MCF 10A (cell line): ENCODE data around the gene CLK1. TPM values are rescaled to one million over a fixed set of nuclear protein-coding genes. Genes with fewer than 3 reads are reported as not detected.

Experiments used
- BruUV-seq: library from RNA; stranded (reverse); fragments of 400-500 nt; replicated peaks from 2 replicates; lab custom pipeline; 2021; lab: Mats Ljungman, UMichigan
- CTCF ChIA-PET: fragments of 300-600 bp; sonication (Branson Sonifier 250); formaldehyde crosslinking; extraction: SDS; loops from one replicate; lab custom pipeline; 2021; ENCODE audit warnings: antibody characterized with exemption, inconsistent platforms; lab: Yijun Ruan, JAX
- POLR2A ChIA-PET: fragments of 300-600, 350-650 bp; sonication (Branson Sonifier 250); formaldehyde crosslinking; extraction: SDS; loops from one replicate; lab custom pipeline; 2020; ENCODE audit warnings: antibody characterized with exemption, inconsistent platforms; lab: Yijun Ruan, JAX
- DNase-seq: peaks from one replicate; pipeline ENCODE4 v3.0.0-alpha.2; 2018; ENCODE audit not compliant: unreplicated experiment
- H3K27ac Mint-ChIP-seq: one replicate; pipeline ENCODE4 v1.8.0; 2022; ENCODE audit warnings: mild to moderate bottlenecking, low read depth, mixed read lengths; ENCODE audit not compliant: unreplicated experiment
- H3K27me3 Mint-ChIP-seq: one replicate; pipeline ENCODE4 v1.8.0; 2022; ENCODE audit warnings: mixed read lengths; ENCODE audit not compliant: insufficient read depth, unreplicated experiment
- H3K36me3 Mint-ChIP-seq: one replicate; pipeline ENCODE4 v1.8.0; 2022; ENCODE audit warnings: mild to moderate bottlenecking, moderate library complexity, mixed read lengths; ENCODE audit not compliant: insufficient read depth, unreplicated experiment
- H3K4me1 Mint-ChIP-seq: one replicate; pipeline ENCODE4 v1.8.0; 2022; ENCODE audit warnings: mixed read lengths; ENCODE audit not compliant: insufficient read depth, unreplicated experiment
- H3K4me3 Mint-ChIP-seq: one replicate; pipeline ENCODE4 v1.8.0; 2022; ENCODE audit warnings: mild to moderate bottlenecking, moderate library complexity, mixed read lengths; ENCODE audit not compliant: unreplicated experiment
- H3K9me3 Mint-ChIP-seq: one replicate; pipeline ENCODE4 v1.8.0; 2022; ENCODE audit warnings: mixed read lengths; ENCODE audit not compliant: unreplicated experiment
- intact Hi-C: fragments of 100-400 bp; cut with micrococcal nuclease; formaldehyde crosslinking; loops from 2 replicates; pipeline ENCODE4 v1.14.1; 2022
- total RNA-seq: library from RNA; stranded (reverse); gene quantifications from 2 replicates; pipeline ENCODE4 v1.2.3, GENCODE V29; 2022
- TF ChIP-seq, protein P1 (sequence below): fragments of 200-600 bp; IDR thresholded peaks from one replicate; pipeline ENCODE4 v1.8.0; 2022; ENCODE audit warnings: antibody characterized with exemption, mild to moderate bottlenecking; ENCODE audit not compliant: unreplicated experiment

The CLK1 gene
- total RNA-seq, 1 experiment from 2014 or later = 102 TPM

DNA sequence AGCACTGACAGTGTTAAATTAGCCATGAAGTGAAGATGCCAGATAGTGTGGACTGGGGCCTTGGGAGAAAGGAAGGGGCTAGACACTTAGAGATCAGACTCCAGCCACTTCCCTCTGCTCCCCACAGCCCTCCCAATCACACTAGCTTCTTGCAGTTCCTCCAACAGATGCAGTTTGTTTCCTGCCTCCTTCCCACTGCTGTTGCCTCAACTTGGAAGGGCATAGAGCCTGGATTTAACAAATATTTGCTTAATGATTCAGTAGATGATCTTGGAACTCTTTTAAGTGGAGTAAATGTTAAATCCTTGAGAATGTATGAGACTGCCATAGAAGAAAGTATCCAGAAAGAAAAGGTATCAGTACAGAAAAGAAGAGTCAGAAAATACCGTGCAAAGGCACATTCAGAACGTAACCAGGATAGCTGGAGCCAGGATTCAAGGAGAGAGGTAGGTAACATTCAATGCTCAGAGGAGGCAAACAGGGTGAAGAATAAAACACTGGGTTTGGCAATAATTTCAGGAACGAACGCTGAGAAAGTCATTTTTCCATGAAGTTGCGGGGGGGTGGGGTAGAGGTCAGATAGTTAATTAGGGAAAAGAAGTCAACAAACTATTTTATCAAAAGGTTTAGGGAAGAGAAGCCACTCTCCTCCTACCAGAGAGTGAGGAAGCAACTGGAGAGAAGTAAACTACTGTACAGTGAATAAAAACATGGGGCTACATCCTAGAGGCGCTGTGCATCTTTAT, 54.0 kb downstream of the CLK1 start:
- intact Hi-C loops = loop anchor here (5.0 kb wide), 4 partner anchors 52 to 367 kb away; partner anchors contain the start of gene CLK1
- no TSS peak for BruUV-seq
- Mint-ChIP-seq H3K36me3 (peaks cover 22% of the 10 kb centered on the region), H3K9me3 (no peaks in the 10 kb centered on the region), H3K27me3 (no peaks in the 10 kb centered on the region), H3K4me3 (peak overlapping the region; percentile 99), H3K4me1 (peaks cover 40% of the 10 kb centered on the region), H3K27ac (peak overlapping the region; percentile 98)
- TF ChIP-seq, protein P1, sequence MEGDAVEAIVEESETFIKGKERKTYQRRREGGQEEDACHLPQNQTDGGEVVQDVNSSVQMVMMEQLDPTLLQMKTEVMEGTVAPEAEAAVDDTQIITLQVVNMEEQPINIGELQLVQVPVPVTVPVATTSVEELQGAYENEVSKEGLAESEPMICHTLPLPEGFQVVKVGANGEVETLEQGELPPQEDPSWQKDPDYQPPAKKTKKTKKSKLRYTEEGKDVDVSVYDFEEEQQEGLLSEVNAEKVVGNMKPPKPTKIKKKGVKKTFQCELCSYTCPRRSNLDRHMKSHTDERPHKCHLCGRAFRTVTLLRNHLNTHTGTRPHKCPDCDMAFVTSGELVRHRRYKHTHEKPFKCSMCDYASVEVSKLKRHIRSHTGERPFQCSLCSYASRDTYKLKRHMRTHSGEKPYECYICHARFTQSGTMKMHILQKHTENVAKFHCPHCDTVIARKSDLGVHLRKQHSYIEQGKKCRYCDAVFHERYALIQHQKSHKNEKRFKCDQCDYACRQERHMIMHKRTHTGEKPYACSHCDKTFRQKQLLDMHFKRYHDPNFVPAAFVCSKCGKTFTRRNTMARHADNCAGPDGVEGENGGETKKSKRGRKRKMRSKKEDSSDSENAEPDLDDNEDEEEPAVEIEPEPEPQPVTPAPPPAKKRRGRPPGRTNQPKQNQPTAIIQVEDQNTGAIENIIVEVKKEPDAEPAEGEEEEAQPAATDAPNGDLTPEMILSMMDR = no peak
- peak; percentile 53 for DNase-seq
- ChIA-PET CTCF (interaction anchor here (0.6 to 1.8 kb wide), 10 partner anchors 7 to 1513 kb away, joined by 3 to 7 read pairs (median 4); no protein-coding TSS in a partner anchor), POLR2A (interaction anchor here (0.6 to 3.1 kb wide), 22 partner anchors 7 to 1519 kb away, joined by 3 to 38 read pairs (median 5); partner anchors contain the start of genes CLK1, NIF3L1 and PPIL3)

DNA sequence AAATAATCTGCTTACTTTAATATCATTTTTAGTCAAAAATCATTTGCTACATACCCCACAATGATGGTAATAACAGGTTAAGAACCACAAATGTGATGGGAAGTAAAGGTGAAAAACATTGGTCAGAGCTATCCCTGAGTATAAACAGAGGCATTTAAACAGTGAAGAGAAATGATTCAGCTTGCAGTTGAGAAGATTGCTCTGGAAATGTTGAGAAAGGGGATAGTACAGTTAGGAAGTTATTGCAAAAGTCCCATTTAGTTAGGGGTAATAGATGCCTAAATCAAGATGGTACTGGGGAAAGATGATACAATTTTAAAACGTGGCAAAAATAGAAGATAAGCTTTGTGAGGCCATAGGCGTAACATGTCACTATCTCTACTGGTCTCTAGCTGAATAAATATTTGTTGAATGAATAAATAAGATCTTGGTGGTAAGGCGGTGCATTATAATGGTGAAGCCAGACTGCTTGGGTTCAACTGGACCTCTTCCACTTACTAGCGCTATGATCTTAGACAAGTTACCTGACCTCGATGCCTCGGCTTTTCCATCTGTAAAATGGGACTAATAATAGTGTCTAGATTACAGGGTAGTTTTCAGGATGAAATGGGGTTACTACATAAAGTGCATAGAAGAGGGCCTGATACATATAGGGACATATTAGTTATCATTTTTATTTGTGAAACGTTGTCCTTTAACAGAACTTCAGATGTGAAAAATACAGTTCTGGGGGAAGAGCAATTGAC, 54.8 kb downstream of the CLK1 start:
- DNase-seq = no peak
- intact Hi-C loops = loop anchor here (5.0 kb wide), 4 partner anchors 53 to 368 kb away; partner anchors contain the start of gene CLK1
- Mint-ChIP-seq H3K4me3 (no peak overlapping the region), H3K27me3 (no peaks in the 10 kb centered on the region), H3K27ac (peak overlapping the region; percentile 98), H3K36me3 (peaks cover 15% of the 10 kb centered on the region), H3K4me1 (peaks cover 33% of the 10 kb centered on the region), H3K9me3 (no peaks in the 10 kb centered on the region)
- BruUV-seq = no TSS peak
- ChIA-PET POLR2A (interaction anchor here (0.7 to 3.1 kb wide), 12 partner anchors 9 to 1520 kb away, joined by 3 to 38 read pairs (median 18); partner anchors contain the start of gene CLK1), CTCF (interaction anchor here (0.6 to 1.8 kb wide), 5 partner anchors 56 to 1514 kb away, joined by 3 to 7 read pairs (median 3); no protein-coding TSS in a partner anchor)
- TF ChIP-seq, protein P1 = no peak

Other genes with a start within 250 kb of the CLK1 start
- 353 and 371 TPM in 2 replicates for gene BZW1, start 52.7 kb downstream of the CLK1 start, total RNA-seq
- gene PPIL3, start 24.4 kb upstream of the CLK1 start, total RNA-seq = 33.9 and 35.4 TPM in 2 replicates
- 19.3 and 26.1 TPM in 2 replicates for gene NIF3L1, start 24.7 kb upstream of the CLK1 start, total RNA-seq
- 51.5 and 54.4 TPM in 2 replicates for gene ORC2, start 99.0 kb upstream of the CLK1 start, total RNA-seq
- 13.7 and 13.9 TPM in 2 replicates for gene HYCC2, start 207.0 kb upstream of the CLK1 start, total RNA-seq
- 78.0 and 94.9 TPM in 2 replicates for gene NDUFB3, start 207.3 kb upstream of the CLK1 start, total RNA-seq